Measurements from ENCODE around the gene SENP2.

Gene SENP2

GRCh38 chr3:185584686-185585085 is 1.4 kb upstream of the SENP2 start:
- Histone ChIP-seq H3K27ac (ENCODE audit: insufficient read depth, low read depth, low read length, poor library complexity, severe bottlenecking) (no peak overlapping the region), H3K4me1 (ENCODE audit: control insufficient read depth, insufficient read depth, low read length) (peaks cover 4% of the 10 kb centered on the region), H3K9me3 (ENCODE audit: control insufficient read depth, low read length) (no peaks in the 10 kb centered on the region), H3K36me3 (ENCODE audit: control insufficient read depth, insufficient read depth, low read length) (no peaks in the 10 kb centered on the region), H3K4me3 (ENCODE audit: insufficient read depth, low read depth, low read length) (no peak overlapping the region), H3K27me3 (ENCODE audit: control insufficient read depth, insufficient read depth, low read length, poor library complexity, severe bottlenecking) (no peaks in the 10 kb centered on the region)
- 89% methylated on average over 4 of the region's 4 CpGs for WGBS, 2 experiments

GRCh38 chr3:185585518-185585858 is 607 bp upstream of the SENP2 start:
- H3K36me3 ChIP-seq (ENCODE audit: control insufficient read depth, insufficient read depth, low read length) = no peaks in the 10 kb centered on the region
- H3K27me3 ChIP-seq (ENCODE audit: control insufficient read depth, insufficient read depth, low read length, poor library complexity, severe bottlenecking) = no peaks in the 10 kb centered on the region
- H3K4me3 ChIP-seq (ENCODE audit: insufficient read depth, low read depth, low read length) = peak overlapping the region; percentile 38
- H3K4me1 ChIP-seq (ENCODE audit: control insufficient read depth, insufficient read depth, low read length) = peaks cover 4% of the 10 kb centered on the region
- WGBS, 2 experiments = 71 to 72% methylated on average over 8 to 9 of the region's 9 CpGs
- no peaks in the 10 kb centered on the region for H3K9me3 ChIP-seq (ENCODE audit: control insufficient read depth, low read length)
- peak overlapping the region; percentile 75 for H3K27ac ChIP-seq (ENCODE audit: insufficient read depth, low read depth, low read length, poor library complexity, severe bottlenecking)

- peak overlapping the region; percentile 72 for H3K4me3 ChIP-seq (ENCODE audit: insufficient read depth, low read depth, low read length)
- H3K27ac ChIP-seq (ENCODE audit: insufficient read depth, low read depth, low read length, poor library complexity, severe bottlenecking) = peak overlapping the region; percentile 77
- 17 to 21% methylated on average over 7 of the region's 7 CpGs for WGBS, 2 experiments
- H3K4me1 ChIP-seq (ENCODE audit: control insufficient read depth, insufficient read depth, low read length) = peaks cover 4% of the 10 kb centered on the region
- no peaks in the 10 kb centered on the region for H3K27me3 ChIP-seq (ENCODE audit: control insufficient read depth, insufficient read depth, low read length, poor library complexity, severe bottlenecking)
- H3K36me3 ChIP-seq (ENCODE audit: control insufficient read depth, insufficient read depth, low read length) = no peaks in the 10 kb centered on the region
- no peaks in the 10 kb centered on the region for H3K9me3 ChIP-seq (ENCODE audit: control insufficient read depth, low read length)
These were observed 568 bp downstream of the SENP2 start for GRCh38 chr3:185586686-185587039.

- Histone ChIP-seq H3K4me1 (ENCODE audit: control insufficient read depth, insufficient read depth, low read length) (no peaks in the 10 kb centered on the region), H3K4me3 (ENCODE audit: insufficient read depth, low read depth, low read length) (no peak overlapping the region), H3K36me3 (ENCODE audit: control insufficient read depth, insufficient read depth, low read length) (no peaks in the 10 kb centered on the region), H3K9me3 (ENCODE audit: control insufficient read depth, low read length) (no peaks in the 10 kb centered on the region), H3K27ac (ENCODE audit: insufficient read depth, low read depth, low read length, poor library complexity, severe bottlenecking) (no peak overlapping the region), H3K27me3 (ENCODE audit: control insufficient read depth, insufficient read depth, low read length, poor library complexity, severe bottlenecking) (no peaks in the 10 kb centered on the region)
- WGBS, 2 experiments = 96 to 100% methylated on average over 2 to 3 of the region's 3 CpGs
These were observed 8.0 kb downstream of the SENP2 start for GRCh38 chr3:185594073-185594472.

GRCh38 chr3:185595526-185595925 is 9.4 kb downstream of the SENP2 start:
- 97% methylated on average over 3 to 4 of the region's 4 CpGs for WGBS, 2 experiments
- no peak overlapping the region for H3K27ac ChIP-seq (ENCODE audit: insufficient read depth, low read depth, low read length, poor library complexity, severe bottlenecking)
- no peaks in the 10 kb centered on the region for H3K27me3 ChIP-seq (ENCODE audit: control insufficient read depth, insufficient read depth, low read length, poor library complexity, severe bottlenecking)
- H3K4me1 ChIP-seq (ENCODE audit: control insufficient read depth, insufficient read depth, low read length) = no peaks in the 10 kb centered on the region
- H3K4me3 ChIP-seq (ENCODE audit: insufficient read depth, low read depth, low read length) = no peak overlapping the region
- no peaks in the 10 kb centered on the region for H3K36me3 ChIP-seq (ENCODE audit: control insufficient read depth, insufficient read depth, low read length)
- no peaks in the 10 kb centered on the region for H3K9me3 ChIP-seq (ENCODE audit: control insufficient read depth, low read length)

- Histone ChIP-seq H3K9me3 (ENCODE audit: control insufficient read depth, low read length) (no peaks in the 10 kb centered on the region), H3K4me1 (ENCODE audit: control insufficient read depth, insufficient read depth, low read length) (no peaks in the 10 kb centered on the region), H3K36me3 (ENCODE audit: control insufficient read depth, insufficient read depth, low read length) (peaks cover 7% of the 10 kb centered on the region), H3K4me3 (ENCODE audit: insufficient read depth, low read depth, low read length) (no peak overlapping the region), H3K27ac (ENCODE audit: insufficient read depth, low read depth, low read length, poor library complexity, severe bottlenecking) (no peak overlapping the region), H3K27me3 (ENCODE audit: control insufficient read depth, insufficient read depth, low read length, poor library complexity, severe bottlenecking) (no peaks in the 10 kb centered on the region)
These were observed 19.5 kb downstream of the SENP2 start for GRCh38 chr3:185605566-185605965.

GRCh38 chr3:185606196-185606595 is 20.1 kb downstream of the SENP2 start:
- no peak overlapping the region for H3K4me3 ChIP-seq (ENCODE audit: insufficient read depth, low read depth, low read length)
- 90 to 94% methylated on average over 4 of the region's 4 CpGs for WGBS, 2 experiments
- H3K9me3 ChIP-seq (ENCODE audit: control insufficient read depth, low read length) = no peaks in the 10 kb centered on the region
- no peaks in the 10 kb centered on the region for H3K27me3 ChIP-seq (ENCODE audit: control insufficient read depth, insufficient read depth, low read length, poor library complexity, severe bottlenecking)
- H3K4me1 ChIP-seq (ENCODE audit: control insufficient read depth, insufficient read depth, low read length) = no peaks in the 10 kb centered on the region
- H3K36me3 ChIP-seq (ENCODE audit: control insufficient read depth, insufficient read depth, low read length) = peaks cover under 1% of the 10 kb centered on the region
- no peak overlapping the region for H3K27ac ChIP-seq (ENCODE audit: insufficient read depth, low read depth, low read length, poor library complexity, severe bottlenecking)

- WGBS, 2 experiments = 91 to 98% methylated on average over 3 to 6 of the region's 6 CpGs
- no peak overlapping the region for H3K27ac ChIP-seq (ENCODE audit: insufficient read depth, low read depth, low read length, poor library complexity, severe bottlenecking)
- H3K4me3 ChIP-seq (ENCODE audit: insufficient read depth, low read depth, low read length) = no peak overlapping the region
- no peaks in the 10 kb centered on the region for H3K27me3 ChIP-seq (ENCODE audit: control insufficient read depth, insufficient read depth, low read length, poor library complexity, severe bottlenecking)
- no peaks in the 10 kb centered on the region for H3K9me3 ChIP-seq (ENCODE audit: control insufficient read depth, low read length)
- H3K4me1 ChIP-seq (ENCODE audit: control insufficient read depth, insufficient read depth, low read length) = no peaks in the 10 kb centered on the region
- peaks cover 17% of the 10 kb centered on the region for H3K36me3 ChIP-seq (ENCODE audit: control insufficient read depth, insufficient read depth, low read length)
These were observed 26.9 kb downstream of the SENP2 start for GRCh38 chr3:185613016-185613415.

GRCh38 chr3:185623939-185624665 is 38.0 kb downstream of the SENP2 start:
- Histone ChIP-seq H3K36me3 (ENCODE audit: control insufficient read depth, insufficient read depth, low read length) (peaks cover 8% of the 10 kb centered on the region), H3K27me3 (ENCODE audit: control insufficient read depth, insufficient read depth, low read length, poor library complexity, severe bottlenecking) (no peaks in the 10 kb centered on the region), H3K4me1 (ENCODE audit: control insufficient read depth, insufficient read depth, low read length) (no peaks in the 10 kb centered on the region), H3K9me3 (ENCODE audit: control insufficient read depth, low read length) (no peaks in the 10 kb centered on the region), H3K27ac (ENCODE audit: insufficient read depth, low read depth, low read length, poor library complexity, severe bottlenecking) (no peak overlapping the region), H3K4me3 (ENCODE audit: insufficient read depth, low read depth, low read length) (no peak overlapping the region)
- 94 to 96% methylated on average over 7 of the region's 7 CpGs for WGBS, 2 experiments

GRCh38 chr3:185625784-185626183 is 39.7 kb downstream of the SENP2 start:
- Histone ChIP-seq H3K4me1 (ENCODE audit: control insufficient read depth, insufficient read depth, low read length) (no peaks in the 10 kb centered on the region), H3K36me3 (ENCODE audit: control insufficient read depth, insufficient read depth, low read length) (peaks cover 8% of the 10 kb centered on the region), H3K27me3 (ENCODE audit: control insufficient read depth, insufficient read depth, low read length, poor library complexity, severe bottlenecking) (no peaks in the 10 kb centered on the region), H3K9me3 (ENCODE audit: control insufficient read depth, low read length) (no peaks in the 10 kb centered on the region), H3K4me3 (ENCODE audit: insufficient read depth, low read depth, low read length) (no peak overlapping the region), H3K27ac (ENCODE audit: insufficient read depth, low read depth, low read length, poor library complexity, severe bottlenecking) (no peak overlapping the region)
- 92 to 94% methylated on average over 1 of the region's 1 CpG for whole genome bisulfite sequencing, 2 experiments
